ENCODE measurements around the gene CYLD.

DNA sequence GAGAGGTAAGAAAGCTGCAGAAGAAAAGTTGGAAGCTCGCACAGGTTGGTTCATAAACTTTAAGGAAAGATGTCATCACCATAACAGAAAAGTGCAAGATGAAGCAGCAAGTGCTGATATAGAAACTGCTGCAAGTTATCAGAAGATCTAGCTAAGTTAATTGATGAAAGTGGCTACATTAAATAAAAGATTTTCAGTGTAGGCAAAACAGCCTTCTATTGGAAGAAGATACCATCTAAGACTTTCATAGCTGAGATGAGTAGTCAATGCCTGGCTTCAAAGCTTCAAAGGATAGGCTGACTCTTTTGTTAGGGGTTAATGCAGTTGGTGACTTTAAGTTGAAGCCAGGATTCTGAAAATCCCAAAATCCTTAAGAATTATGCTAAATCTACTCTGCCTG, 24.0 kb downstream of the CYLD start:
- TF ChIP-seq GABPA (IDR thresholded peaks at IDR 0.05; ENCODE audit: low read depth) (no peak), POLR2AphosphoS5 (IDR thresholded peaks at IDR 0.05; ENCODE audit: low read depth) (no peak), SPI1 (IDR thresholded peaks at IDR 0.05; ENCODE audit: borderline replicate concordance, low read depth) (no peak)
- TF ChIP-seq, protein P1, sequence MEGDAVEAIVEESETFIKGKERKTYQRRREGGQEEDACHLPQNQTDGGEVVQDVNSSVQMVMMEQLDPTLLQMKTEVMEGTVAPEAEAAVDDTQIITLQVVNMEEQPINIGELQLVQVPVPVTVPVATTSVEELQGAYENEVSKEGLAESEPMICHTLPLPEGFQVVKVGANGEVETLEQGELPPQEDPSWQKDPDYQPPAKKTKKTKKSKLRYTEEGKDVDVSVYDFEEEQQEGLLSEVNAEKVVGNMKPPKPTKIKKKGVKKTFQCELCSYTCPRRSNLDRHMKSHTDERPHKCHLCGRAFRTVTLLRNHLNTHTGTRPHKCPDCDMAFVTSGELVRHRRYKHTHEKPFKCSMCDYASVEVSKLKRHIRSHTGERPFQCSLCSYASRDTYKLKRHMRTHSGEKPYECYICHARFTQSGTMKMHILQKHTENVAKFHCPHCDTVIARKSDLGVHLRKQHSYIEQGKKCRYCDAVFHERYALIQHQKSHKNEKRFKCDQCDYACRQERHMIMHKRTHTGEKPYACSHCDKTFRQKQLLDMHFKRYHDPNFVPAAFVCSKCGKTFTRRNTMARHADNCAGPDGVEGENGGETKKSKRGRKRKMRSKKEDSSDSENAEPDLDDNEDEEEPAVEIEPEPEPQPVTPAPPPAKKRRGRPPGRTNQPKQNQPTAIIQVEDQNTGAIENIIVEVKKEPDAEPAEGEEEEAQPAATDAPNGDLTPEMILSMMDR (IDR thresholded peaks at IDR 0.05; ENCODE audit: insufficient read depth, low read length): no peak
- TF ChIP-seq, protein P2, sequence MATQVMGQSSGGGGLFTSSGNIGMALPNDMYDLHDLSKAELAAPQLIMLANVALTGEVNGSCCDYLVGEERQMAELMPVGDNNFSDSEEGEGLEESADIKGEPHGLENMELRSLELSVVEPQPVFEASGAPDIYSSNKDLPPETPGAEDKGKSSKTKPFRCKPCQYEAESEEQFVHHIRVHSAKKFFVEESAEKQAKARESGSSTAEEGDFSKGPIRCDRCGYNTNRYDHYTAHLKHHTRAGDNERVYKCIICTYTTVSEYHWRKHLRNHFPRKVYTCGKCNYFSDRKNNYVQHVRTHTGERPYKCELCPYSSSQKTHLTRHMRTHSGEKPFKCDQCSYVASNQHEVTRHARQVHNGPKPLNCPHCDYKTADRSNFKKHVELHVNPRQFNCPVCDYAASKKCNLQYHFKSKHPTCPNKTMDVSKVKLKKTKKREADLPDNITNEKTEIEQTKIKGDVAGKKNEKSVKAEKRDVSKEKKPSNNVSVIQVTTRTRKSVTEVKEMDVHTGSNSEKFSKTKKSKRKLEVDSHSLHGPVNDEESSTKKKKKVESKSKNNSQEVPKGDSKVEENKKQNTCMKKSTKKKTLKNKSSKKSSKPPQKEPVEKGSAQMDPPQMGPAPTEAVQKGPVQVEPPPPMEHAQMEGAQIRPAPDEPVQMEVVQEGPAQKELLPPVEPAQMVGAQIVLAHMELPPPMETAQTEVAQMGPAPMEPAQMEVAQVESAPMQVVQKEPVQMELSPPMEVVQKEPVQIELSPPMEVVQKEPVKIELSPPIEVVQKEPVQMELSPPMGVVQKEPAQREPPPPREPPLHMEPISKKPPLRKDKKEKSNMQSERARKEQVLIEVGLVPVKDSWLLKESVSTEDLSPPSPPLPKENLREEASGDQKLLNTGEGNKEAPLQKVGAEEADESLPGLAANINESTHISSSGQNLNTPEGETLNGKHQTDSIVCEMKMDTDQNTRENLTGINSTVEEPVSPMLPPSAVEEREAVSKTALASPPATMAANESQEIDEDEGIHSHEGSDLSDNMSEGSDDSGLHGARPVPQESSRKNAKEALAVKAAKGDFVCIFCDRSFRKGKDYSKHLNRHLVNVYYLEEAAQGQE (IDR thresholded peaks at IDR 0.05; ENCODE audit: insufficient replicate concordance, low read depth): no peak
